Measurements from ENCODE around the gene ABCC1.
"Not testable (repeated sequence)": the region's sequence is repeated elsewhere in the genome, so short reads cannot be mapped to it uniquely, and the experiment has no call there.

The ABCC1 gene

DNA sequence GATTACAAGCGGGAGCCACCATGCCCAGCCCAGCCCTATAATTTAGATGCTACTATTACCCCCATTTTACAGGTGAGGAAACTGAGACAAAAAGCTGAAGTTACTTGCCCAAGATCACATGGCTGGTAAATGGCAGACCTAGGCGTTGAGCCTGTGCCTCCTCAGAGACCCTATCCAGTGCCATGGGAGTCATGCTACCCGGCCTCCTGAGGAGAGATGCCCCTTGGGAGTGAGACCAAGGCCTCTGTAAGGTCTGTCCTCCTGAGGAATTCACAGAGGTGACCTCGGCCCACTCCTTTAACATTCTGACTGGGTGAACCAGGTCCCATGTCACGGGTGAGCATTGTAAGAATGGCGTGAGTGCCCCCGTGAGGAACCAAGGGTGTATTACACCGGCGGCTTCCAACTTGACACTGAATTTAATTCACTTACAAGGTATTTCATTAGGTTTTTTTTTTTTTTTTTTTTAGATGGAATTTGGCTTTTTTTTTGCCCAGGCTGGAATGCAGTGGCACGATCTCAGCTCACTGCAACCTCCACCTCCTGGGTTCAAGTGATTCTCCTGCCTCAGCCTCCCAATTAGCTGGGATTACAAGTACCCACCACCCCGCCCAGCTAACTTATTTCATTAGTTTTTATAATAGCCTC is 178.2 kb downstream of the ABCC1 start:
- in situ Hi-C loops (cut with MboI; ENCODE audit: low sequenced_read_pairs) = no loop called here

DNA sequence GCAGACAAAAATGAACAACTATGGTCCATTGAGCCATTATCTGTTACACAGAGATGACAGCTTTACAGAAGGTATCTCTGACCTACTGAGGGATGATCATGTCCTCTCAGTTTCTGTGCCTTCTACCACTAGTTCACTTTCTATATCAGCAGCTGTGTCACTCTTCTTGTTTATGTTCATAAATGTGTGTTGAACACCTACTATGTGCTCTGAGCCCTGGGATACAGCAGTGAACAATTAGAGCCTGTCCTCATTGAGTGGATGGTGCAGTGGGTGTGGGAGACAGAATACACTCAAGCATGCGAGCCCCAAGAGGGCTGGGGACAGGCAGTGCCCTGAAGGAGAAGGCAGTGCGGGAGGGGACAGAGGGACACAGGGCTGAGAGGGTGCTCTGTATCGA is 181.8 kb downstream of the ABCC1 start:
- in situ Hi-C loops (cut with MboI; ENCODE audit: low sequenced_read_pairs) = no loop called here

DNA sequence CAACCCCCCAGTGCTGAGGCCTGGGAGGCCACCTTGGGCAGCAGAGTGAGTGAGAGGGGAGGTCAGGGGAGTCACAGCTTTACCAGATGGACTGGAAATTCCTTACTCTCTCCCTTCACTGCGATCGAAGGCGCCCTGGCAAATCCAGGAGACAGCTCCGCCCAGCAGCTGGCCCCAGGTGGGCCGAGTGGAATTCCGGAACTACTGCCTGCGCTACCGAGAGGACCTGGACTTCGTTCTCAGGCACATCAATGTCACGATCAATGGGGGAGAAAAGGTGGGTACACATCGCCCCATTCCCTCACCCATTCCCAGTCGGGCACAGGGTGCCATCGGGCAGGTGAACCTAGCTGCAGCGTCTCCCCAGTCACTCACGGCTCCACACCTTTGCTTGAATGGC is 182.2 kb downstream of the ABCC1 start:
- in situ Hi-C loops (cut with MboI; ENCODE audit: low sequenced_read_pairs) = no loop called here

DNA sequence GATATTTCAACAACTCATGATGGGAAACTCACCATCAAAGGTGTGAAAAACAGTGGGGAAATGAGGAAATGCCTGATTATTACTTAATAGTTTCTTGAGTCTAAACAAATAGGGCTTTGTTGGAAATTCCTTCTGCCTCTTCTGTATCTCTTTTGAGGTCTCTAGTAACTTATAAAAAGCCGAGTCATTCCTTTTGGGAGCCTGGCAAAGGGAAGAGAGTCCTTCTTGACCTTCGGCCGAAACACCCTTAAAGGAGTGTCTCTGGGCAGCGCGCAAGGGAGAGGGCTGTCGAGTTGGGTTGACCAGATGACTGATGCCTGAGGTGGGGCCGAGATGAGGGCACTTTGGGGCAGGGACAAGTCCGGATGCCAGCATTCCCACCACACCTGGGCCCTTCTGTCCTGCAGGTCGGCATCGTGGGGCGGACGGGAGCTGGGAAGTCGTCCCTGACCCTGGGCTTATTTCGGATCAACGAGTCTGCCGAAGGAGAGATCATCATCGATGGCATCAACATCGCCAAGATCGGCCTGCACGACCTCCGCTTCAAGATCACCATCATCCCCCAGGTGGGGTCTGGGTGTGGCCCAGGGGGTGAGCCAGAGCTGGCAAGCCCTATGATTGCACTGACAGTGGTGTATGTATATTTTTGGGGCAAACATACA is 184.7 kb downstream of the ABCC1 start:
- in situ Hi-C loops (cut with MboI; ENCODE audit: low sequenced_read_pairs) = no loop called here

DNA sequence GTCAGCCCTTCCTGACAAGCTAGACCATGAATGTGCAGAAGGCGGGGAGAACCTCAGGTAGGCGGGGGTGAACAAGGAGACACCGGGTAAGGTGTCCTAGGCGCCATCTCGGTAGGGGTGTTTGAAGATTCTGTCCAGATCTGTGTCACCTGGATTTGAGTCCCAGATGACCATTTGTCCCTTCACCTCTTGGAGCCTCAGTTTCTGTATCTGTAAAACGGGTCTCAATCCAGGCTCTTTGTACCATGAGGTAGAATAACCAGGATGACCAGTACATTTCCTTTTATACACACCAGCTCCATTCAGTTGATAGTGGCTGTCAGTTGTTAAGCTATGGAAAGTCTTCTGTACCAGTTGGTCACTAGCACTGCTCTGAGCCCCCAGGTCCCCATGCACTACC is 187.2 kb downstream of the ABCC1 start:
- in situ Hi-C loops (cut with MboI; ENCODE audit: low sequenced_read_pairs) = no loop called here

DNA sequence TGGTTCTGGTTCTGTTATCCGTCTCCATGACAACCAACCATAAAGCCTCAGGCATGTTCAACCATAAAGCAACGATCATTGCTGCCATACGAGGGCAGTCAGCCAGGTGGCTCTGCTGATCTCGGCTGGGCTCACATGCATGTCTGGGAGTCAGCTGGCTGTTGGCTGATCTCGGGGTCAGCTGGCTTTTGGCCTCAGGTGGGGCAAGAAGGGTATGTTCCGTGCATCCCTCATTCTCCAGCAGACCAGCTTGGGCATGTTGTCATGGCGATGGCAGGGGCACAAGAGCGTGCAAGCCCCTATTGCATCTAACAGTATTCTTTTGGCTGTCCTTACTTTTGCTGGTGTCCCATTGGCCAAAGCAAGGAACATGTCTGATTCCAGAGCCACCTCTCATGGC is 187.7 kb downstream of the ABCC1 start:
- in situ Hi-C loops (cut with MboI; ENCODE audit: low sequenced_read_pairs) = no loop called here

DNA sequence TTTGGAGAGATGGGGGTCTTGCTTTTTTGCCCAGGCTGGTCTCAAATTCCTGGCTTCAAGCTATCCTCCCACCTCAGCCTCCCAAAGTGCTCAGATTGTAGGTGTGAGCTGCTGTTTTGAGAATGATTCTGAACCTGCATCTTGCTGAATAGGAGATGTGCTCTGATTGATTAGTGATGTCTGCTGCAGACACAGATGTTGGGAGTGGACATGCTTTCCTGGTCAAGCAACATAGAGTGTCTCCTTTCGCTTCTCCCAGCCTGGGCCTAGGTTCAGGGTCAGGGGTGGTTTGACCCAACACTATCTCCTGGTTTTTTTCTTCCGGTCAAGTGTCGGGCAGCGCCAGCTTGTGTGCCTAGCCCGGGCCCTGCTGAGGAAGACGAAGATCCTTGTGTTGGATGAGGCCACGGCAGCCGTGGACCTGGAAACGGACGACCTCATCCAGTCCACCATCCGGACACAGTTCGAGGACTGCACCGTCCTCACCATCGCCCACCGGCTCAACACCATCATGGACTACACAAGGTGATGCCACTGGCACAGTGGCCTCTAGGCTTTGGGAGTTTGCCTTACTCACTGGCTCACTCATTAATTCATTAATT is 188.7 kb downstream of the ABCC1 start:
- in situ Hi-C loops (cut with MboI; ENCODE audit: low sequenced_read_pairs) = no loop called here

DNA sequence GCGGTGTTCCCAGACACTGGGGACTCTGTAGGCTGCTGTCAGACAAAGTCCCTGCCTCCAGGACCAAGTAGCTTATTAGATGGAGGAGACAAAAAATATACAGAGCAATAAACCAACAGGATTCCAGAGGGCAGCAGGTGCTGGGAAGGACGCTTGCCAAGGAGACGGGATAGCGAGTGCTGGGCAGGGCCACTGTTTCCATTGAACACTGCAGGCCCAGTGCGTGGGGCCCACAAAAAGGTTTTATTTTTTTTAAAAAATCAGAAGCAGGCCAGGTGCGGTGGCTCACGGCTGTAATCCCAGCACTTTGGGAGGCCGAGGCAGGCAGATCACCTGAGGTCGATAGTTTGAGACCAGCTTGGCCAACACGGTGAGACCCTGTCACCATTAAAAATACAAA is 189.6 kb downstream of the ABCC1 start:
- in situ Hi-C loops (cut with MboI; ENCODE audit: low sequenced_read_pairs) = no loop called here

DNA sequence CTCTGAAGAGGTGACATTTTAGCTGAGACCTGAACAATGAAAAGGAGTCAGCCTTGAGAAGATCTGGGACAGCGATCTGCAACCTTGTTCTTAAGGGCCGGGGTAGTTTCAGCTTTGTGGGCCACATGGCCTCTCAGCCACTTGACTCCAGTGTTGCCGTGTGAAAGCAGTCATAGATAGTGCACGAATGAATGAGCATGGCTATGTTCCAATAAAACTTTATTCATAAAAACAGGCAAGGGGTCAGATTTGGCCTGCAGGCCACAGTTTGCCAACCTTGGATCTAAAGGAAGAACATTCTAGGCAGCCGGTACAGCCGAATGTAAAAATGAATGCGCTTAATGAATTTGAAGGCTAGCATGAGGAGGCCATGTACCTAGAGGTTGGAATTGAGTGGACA is 190.4 kb downstream of the ABCC1 start:
- in situ Hi-C loops (cut with MboI; ENCODE audit: low sequenced_read_pairs) = no loop called here

DNA sequence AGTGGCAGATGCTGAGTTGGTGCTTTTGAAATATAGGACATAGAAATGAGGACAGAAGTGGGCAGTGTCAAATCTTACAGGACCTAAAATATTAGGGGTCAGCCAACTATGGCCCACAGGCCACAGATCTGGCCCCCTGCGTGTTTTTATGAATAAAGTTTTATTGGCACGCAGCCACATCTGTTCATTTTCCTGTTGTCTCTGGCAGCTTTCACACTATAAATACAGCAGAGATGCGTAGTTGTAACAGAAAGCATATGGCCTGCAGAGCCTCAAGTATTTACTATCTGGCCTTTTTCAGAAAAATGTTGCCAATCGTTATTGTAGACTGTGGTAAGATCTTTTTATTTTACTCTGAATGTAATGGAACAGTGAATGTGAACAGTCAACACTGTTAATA is 191.1 kb downstream of the ABCC1 start:
- in situ Hi-C loops (cut with MboI; ENCODE audit: low sequenced_read_pairs) = no loop called here

DNA sequence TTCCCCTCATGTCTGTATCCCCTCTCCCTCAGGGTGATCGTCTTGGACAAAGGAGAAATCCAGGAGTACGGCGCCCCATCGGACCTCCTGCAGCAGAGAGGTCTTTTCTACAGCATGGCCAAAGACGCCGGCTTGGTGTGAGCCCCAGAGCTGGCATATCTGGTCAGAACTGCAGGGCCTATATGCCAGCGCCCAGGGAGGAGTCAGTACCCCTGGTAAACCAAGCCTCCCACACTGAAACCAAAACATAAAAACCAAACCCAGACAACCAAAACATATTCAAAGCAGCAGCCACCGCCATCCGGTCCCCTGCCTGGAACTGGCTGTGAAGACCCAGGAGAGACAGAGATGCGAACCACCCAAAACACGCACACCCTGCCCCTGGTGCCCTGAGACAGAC is 191.7 kb downstream of the ABCC1 start:
- in situ Hi-C loops (cut with MboI; ENCODE audit: low sequenced_read_pairs) = no loop called here

DNA sequence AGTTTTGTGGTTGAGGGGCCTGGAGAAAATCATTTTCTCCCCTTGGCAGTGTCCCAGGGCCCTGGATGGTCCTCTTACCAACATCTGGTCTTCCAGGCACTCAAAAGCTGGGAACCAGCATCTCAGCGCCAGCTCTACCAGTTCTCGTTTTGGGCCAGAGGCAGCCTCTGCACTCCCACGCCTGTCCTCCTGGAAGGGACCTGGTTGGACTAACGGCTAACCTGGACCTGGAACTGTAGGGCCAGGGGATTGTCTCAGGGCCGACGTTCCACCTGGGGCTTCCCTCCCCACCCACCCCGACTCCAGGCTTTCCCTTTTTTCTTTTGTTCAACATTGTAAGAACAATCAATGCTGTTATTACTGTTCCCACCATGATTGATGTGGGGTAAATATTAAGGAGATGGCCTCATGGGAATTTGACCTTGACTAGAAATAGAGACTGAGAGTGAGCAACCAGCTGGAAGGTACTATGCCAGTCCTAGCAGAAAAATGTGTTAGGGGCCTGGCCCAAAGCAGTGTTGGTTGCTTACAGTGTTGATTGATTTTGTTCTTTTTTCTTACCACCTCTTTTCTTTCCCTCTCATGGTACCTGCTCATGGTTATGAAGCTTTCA is 192.5 kb downstream of the ABCC1 start:
- in situ Hi-C loops (cut with MboI; ENCODE audit: low sequenced_read_pairs) = no loop called here

DNA sequence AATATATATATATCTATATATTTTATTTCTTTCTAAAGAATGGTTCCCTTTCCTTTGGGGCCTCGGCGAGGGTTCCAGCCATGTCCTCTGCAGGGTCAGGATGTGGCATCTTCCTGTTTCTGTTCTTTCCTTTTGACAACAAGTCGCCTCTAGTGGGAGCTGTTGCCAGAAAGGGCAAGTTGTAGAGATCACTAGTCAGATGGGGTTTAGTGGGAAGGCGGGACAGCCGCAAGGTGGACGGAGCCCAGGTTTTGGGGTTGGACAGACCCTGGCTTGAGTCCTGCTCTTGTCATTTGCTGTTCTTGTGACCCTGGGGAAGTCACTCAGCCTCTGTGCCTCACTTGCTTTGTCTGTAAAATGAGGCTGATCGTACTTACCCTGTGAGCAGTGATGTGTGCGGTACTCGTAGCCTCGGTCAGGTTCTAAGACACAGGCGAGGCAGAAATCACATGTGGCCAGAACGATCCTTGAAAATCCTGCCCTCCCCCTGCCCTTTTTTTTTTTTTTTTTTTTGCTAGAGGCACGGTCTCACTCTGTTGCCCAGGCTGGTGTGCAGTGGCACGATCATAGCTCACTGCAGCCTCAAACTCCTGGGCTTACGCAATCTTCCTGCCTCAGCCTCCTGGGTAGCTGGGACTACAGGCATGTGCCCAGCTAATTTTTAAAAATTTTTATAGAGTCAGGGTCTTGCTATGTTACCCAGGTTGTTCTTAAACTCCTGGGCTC is 193.8 kb downstream of the ABCC1 start:
- in situ Hi-C loops (cut with MboI; ENCODE audit: low sequenced_read_pairs) = no loop called here

DNA sequence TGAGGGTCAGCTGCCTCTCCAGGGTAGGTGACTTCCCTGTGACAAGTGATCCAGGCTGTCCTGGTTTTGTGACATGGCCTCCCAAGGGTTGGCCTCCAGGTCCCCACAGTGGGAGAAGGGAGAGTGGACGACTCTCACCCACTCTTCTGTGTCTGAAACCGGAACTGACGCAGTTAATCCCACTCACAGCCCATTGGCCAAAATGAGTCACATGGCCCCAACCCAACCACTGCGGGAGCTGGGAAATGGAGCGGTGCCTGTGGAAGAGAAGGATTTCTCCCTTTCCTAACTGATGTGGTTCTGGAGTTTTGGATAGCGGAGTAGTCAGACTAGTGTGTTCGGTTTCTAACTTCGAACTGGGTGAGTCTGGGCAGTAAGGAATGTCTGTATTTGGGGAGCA is 194.5 kb downstream of the ABCC1 start:
- in situ Hi-C loops (cut with MboI; ENCODE audit: low sequenced_read_pairs) = no loop called here

DNA sequence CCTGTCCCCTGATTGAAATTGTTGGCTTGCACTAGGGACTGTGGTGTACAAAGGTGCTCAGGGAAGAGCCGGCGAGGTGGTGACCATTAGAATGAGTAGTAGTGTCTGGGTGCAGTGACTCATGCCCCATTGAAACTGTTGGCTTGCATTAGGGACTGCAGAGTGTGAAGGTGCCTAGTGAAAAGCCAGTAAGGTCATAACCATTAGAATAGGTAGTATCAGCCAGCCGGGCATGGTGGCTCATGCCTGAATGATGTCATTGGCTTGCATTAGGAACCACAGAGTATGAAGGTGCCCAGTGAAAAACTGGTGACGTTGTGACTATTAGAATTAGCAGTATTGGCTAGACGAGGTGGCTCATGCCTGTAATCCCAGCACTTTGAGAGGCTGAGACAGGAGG is 195.0 kb downstream of the ABCC1 start:
- in situ Hi-C loops (cut with MboI; ENCODE audit: low sequenced_read_pairs) = no loop called here

DNA sequence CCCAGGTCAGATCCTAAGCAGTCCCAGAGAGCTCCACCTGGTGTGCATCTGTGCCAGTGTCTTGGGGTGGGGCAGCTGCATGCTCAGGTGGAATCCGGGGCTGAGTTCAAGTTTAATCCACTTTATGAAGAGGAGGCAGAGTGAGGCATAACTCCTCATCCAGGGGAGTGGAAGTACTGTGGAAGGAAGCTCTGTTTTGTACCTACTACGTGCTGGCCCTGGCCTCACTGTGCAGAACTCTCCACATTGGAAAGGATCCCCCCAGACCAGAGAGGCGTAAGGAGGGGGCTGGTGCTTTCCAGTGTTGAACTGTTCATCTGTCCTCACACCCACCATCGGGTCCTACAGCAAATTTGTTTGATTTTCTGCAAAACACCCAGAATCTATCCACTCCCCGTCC is 195.9 kb downstream of the ABCC1 start:
- in situ Hi-C loops (cut with MboI; ENCODE audit: low sequenced_read_pairs) = no loop called here

DNA sequence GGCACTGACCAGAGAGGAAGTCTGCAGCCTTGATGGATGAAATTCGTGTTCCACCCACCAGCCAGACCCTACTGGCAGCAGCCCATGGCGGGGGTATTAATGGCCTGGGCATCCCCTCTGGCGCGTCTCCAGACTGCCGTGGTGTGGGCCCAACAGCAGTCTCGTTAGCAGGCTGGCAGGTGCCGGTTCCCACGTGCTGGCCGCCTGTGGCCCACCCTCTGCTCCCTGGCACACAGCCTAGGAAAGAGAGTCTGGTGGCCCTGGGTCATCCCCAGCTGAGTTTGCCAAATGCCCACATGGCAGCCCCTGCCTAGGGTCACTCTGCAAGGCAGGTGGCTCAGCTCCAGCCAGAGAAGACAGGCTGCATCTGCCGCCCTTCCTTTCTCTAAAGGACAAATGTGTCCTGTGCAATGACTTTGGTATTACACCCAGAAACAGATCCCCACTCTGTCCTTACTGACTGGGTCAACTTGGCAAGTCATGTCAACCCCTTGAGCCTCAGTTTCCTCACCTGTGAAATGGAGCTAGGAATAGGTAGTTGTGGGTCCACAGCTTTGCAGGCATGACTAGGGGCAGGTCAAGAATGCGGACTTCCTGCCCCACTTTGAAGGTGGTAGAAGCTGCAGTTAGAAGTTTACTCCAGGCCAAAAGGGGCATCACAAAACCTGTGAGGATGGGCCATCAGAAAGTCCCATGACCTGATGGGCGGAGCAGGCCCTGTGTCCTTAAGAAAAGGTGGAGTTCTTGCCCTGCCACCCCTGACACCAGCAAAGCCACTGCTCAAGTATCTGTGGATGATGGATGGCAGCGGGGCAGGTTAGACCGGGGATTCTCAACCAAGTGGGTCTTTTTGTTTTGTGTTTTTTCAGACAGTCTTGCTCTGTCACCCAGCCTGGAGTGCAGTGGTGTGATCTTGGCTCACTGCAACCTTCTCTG is 197.2 kb downstream of the ABCC1 start:
- in situ Hi-C loops (cut with MboI; ENCODE audit: low sequenced_read_pairs) = no loop called here

DNA sequence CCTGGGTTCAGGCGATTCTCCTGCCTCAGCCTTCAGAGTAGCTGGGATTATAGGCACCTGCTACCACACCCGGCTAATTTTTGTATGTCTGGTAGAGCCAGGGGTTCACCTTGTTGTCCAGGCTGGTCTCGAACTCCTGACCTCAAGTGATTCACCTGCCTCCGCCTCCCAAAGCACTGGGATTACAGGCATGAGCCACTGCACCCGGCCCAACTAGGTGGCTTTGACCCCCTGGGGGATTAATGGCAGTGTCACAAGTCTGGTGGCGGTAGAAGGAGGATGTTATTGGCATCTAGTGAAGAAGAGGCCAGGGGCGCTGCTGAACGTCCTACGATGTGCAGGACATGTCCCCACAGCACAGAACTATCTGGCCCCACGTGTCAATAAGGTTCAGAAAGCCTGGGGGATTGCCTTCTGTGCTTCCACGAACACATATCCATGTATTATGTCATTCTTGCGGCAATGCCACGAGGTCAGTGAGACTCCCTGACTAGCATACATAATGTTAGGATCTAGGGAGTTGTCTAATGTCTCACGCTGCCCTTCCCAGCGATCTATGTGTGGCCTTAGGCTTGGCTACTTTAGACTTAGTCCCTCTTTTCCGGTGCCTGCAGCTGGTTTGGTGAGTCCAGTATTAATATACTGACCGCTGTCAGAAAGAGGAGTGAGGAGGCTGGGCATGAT is 198.0 kb downstream of the ABCC1 start:
- in situ Hi-C loops (cut with MboI; ENCODE audit: low sequenced_read_pairs) = no loop called here

DNA sequence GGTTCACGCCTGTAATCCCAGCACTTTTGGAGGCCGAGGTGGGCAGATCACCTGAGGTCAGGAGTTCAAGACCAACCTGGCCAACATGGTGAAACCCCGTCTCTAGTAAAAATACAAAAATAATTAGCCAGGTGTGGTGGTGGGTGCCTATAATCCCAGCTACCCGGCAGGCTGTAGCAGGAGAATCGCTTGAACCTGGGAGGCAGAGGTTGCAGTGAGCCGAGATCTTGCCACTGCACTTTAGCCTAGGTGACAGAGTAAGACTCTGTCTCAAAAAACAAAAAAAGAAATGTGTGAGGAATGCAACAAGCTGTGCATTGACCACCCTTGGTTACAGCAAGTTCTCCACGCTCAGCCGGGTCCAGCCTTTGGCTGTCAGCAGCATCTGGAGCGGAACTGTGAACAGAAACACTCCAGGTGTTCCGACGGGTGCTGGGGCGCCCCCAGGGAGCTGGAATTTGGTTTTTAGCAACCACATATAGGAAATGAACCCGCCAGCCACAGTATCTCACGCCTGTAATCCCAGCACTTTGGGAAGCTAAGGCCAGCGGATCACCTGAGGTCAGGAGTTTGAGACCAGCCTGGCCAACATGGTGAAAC is 198.7 kb downstream of the ABCC1 start:
- in situ Hi-C loops (cut with MboI; ENCODE audit: low sequenced_read_pairs) = not testable (repeated sequence)
